ENCODE measurements around the gene HECW1. TPM values are rescaled to one million over a fixed set of nuclear protein-coding genes. Genes with fewer than 3 reads are reported as not detected.
"Not testable (repeated sequence)": the region's sequence is repeated elsewhere in the genome, so short reads cannot be mapped to it uniquely, and the experiment has no call there.

HECW1 gene
- total RNA-seq, 3 donors from 2014 or later: 0.76 to 1.6 (median 1.2) TPM

GRCh38 chr7:43199371-43200160 lies 87.1 kb downstream of the HECW1 start:
- no peaks in the 10 kb centered on the region for H3K9me3 ChIP-seq
- ATAC-seq: no peak
- DNase-seq: no peak
- H3K4me3 ChIP-seq: no peak overlapping the region
- H3K36me3 ChIP-seq (ENCODE audit: low read depth): no peaks in the 10 kb centered on the region
- no peaks in the 10 kb centered on the region for H3K4me1 ChIP-seq (ENCODE audit: low read depth)
- intact Hi-C loops (cut with DNase I, micrococcal nuclease): no loop called here
- no peak for TF ChIP-seq CTCF (IDR thresholded peaks at IDR 0.05)

GRCh38 chr7:43201912-43202311 lies 89.5 kb downstream of the HECW1 start:
- no peaks in the 10 kb centered on the region for H3K4me1 ChIP-seq (ENCODE audit: low read depth)
- no peaks in the 10 kb centered on the region for H3K9me3 ChIP-seq
- ATAC-seq (no peak), DNase-seq (no peak)
- intact Hi-C loops (cut with DNase I, micrococcal nuclease): no loop called here
- TF ChIP-seq CTCF (IDR thresholded peaks at IDR 0.05): no peak
- H3K36me3 ChIP-seq (ENCODE audit: low read depth): no peaks in the 10 kb centered on the region
- no peak overlapping the region for H3K4me3 ChIP-seq

- intact Hi-C loops (cut with DNase I, micrococcal nuclease): no loop called here
- Histone ChIP-seq H3K4me1 (ENCODE audit: low read depth) (no peaks in the 10 kb centered on the region), H3K4me3 (no peak overlapping the region), H3K36me3 (ENCODE audit: low read depth) (no peaks in the 10 kb centered on the region), H3K9me3 (no peaks in the 10 kb centered on the region)
- TF ChIP-seq CTCF (IDR thresholded peaks at IDR 0.05): no peak
- ATAC-seq: no peak
- DNase-seq: no peak
Measured at GRCh38 chr7:43204081-43204480, 91.6 kb downstream of the HECW1 start.

- no peak for DNase-seq
- no peak for TF ChIP-seq CTCF (IDR thresholded peaks at IDR 0.05)
- Histone ChIP-seq H3K4me3 (no peak overlapping the region), H3K4me1 (ENCODE audit: low read depth) (no peaks in the 10 kb centered on the region), H3K36me3 (ENCODE audit: low read depth) (no peaks in the 10 kb centered on the region), H3K9me3 (no peaks in the 10 kb centered on the region)
- intact Hi-C loops (cut with DNase I, micrococcal nuclease): no loop called here
- ATAC-seq: no peak
Measured at GRCh38 chr7:43205171-43205795, 92.8 kb downstream of the HECW1 start.

- no peak for TF ChIP-seq CTCF (IDR thresholded peaks at IDR 0.05)
- Histone ChIP-seq H3K9me3 (no peaks in the 10 kb centered on the region), H3K4me3 (no peak overlapping the region), H3K36me3 (ENCODE audit: low read depth) (no peaks in the 10 kb centered on the region), H3K4me1 (ENCODE audit: low read depth) (no peaks in the 10 kb centered on the region)
- intact Hi-C loops (cut with DNase I, micrococcal nuclease): no loop called here
- no peak for ATAC-seq
- no peak for DNase-seq
Measured at GRCh38 chr7:43208242-43208641, 95.8 kb downstream of the HECW1 start.

GRCh38 chr7:43210539-43210938 lies 98.1 kb downstream of the HECW1 start:
- ATAC-seq; H3K9me3 ChIP-seq; DNase-seq; H3K36me3 ChIP-seq (ENCODE audit: low read depth); H3K4me3 ChIP-seq; H3K4me1 ChIP-seq (ENCODE audit: low read depth); intact Hi-C loops (cut with DNase I, micrococcal nuclease): not testable (repeated sequence)
